ENCODE results near the gene FLCN. TPM values are rescaled to one million over a fixed set of nuclear protein-coding genes. Genes with fewer than 3 reads are reported as not detected.

FLCN gene
- total RNA-seq, 1 experiment from 2014 or later: 38.8 TPM

DNA sequence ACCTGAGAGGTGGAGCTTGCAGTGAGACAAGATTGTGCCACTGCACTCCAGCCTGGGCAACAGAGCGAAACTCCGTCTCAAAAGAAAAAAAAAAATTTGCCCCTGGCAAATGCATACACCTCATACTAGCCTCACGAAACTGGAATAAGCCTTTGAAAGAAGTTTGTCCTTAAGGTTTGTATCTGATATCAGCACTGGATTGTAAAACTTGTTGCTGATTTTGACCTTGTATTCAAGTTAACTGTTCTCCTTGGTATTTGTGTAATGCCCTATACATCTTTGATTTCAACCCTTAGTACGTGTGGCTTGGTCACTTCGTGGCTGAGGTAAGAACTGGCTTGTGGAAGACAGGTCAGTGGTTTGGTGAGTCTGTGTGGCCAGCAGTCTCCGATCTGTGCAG is 6.2 kb upstream of the FLCN start:
- H3K27ac ChIP-seq: no peak overlapping the region
- TF ChIP-seq, protein P1, sequence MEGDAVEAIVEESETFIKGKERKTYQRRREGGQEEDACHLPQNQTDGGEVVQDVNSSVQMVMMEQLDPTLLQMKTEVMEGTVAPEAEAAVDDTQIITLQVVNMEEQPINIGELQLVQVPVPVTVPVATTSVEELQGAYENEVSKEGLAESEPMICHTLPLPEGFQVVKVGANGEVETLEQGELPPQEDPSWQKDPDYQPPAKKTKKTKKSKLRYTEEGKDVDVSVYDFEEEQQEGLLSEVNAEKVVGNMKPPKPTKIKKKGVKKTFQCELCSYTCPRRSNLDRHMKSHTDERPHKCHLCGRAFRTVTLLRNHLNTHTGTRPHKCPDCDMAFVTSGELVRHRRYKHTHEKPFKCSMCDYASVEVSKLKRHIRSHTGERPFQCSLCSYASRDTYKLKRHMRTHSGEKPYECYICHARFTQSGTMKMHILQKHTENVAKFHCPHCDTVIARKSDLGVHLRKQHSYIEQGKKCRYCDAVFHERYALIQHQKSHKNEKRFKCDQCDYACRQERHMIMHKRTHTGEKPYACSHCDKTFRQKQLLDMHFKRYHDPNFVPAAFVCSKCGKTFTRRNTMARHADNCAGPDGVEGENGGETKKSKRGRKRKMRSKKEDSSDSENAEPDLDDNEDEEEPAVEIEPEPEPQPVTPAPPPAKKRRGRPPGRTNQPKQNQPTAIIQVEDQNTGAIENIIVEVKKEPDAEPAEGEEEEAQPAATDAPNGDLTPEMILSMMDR (conservative IDR thresholded peaks at IDR 0.05): no peak
- no peak for TF ChIP-seq EZH2 (IDR thresholded peaks at IDR 0.05; ENCODE audit: low read depth)
- intact Hi-C loops (cut with micrococcal nuclease; ENCODE audit: unreplicated experiment): no loop called here
- no peak for DNase-seq
- BruUV-seq (replicated peaks): no TSS peak
- H3F3A ChIP-seq (ENCODE audit: insufficient read depth, low read depth): peaks cover 17% of the 10 kb centered on the region
- H2AFZ ChIP-seq: no peak overlapping the region
- H3K79me2 ChIP-seq (ENCODE audit: low read depth): no peaks in the 10 kb centered on the region
- CTCF ChIA-PET: interaction anchor here (0.7 kb wide), 1 partner anchor 149 kb away, joined by 3 read pairs; no protein-coding TSS in a partner anchor
- H3K4me3 ChIP-seq: no peak overlapping the region
- H4K20me1 ChIP-seq (ENCODE audit: insufficient read depth): 0 out of 2 replicates have a peak, but pooled peaks cover 7% of the 10 kb centered on the region
- no peaks in the 10 kb centered on the region for H3K27me3 ChIP-seq (ENCODE audit: insufficient read depth, low read depth)
- H3K4me1 ChIP-seq (replicated peaks; ENCODE audit: insufficient read depth): peaks cover 6% of the 10 kb centered on the region; the same call in 1 of the 2 replicates
- peaks cover 22% of the 10 kb centered on the region; the same call in 1 of the 2 replicates for H3K36me3 ChIP-seq (ENCODE audit: low read depth)
- H3K9me3 ChIP-seq (ENCODE audit: insufficient read depth, low read depth): no peaks in the 10 kb centered on the region
- no peak overlapping the region for H3K4me2 ChIP-seq
- POLR2A ChIA-PET (ENCODE audit: unreplicated experiment): no interaction called here
- no peaks in the 10 kb centered on the region for H3K9me2 ChIP-seq (ENCODE audit: insufficient read depth)

- no peaks in the 10 kb centered on the region for H3K9me2 ChIP-seq (ENCODE audit: insufficient read depth)
- peaks cover 8% of the 10 kb centered on the region; the same call in 1 of the 2 replicates for H3K4me1 ChIP-seq (replicated peaks; ENCODE audit: insufficient read depth)
- no peak overlapping the region for H3K4me3 ChIP-seq
- intact Hi-C loops (cut with micrococcal nuclease; ENCODE audit: unreplicated experiment): no loop called here
- TF ChIP-seq EZH2 (IDR thresholded peaks at IDR 0.05; ENCODE audit: low read depth): no peak
- TF ChIP-seq, protein P1 (conservative IDR thresholded peaks at IDR 0.05): no peak
- H2AFZ ChIP-seq: no peak overlapping the region
- no peaks in the 10 kb centered on the region for H3K79me2 ChIP-seq (ENCODE audit: low read depth)
- BruUV-seq (replicated peaks): no TSS peak
- H3F3A ChIP-seq (ENCODE audit: insufficient read depth, low read depth): peaks cover 16% of the 10 kb centered on the region
- H3K4me2 ChIP-seq: no peak overlapping the region
- POLR2A ChIA-PET (ENCODE audit: unreplicated experiment): no interaction called here
- no peak overlapping the region for H3K27ac ChIP-seq
- peaks cover 15% of the 10 kb centered on the region; the same call in 1 of the 2 replicates for H3K36me3 ChIP-seq (ENCODE audit: low read depth)
- no peaks in the 10 kb centered on the region for H3K9me3 ChIP-seq (ENCODE audit: insufficient read depth, low read depth)
- H3K27me3 ChIP-seq (ENCODE audit: insufficient read depth, low read depth): no peaks in the 10 kb centered on the region
- CTCF ChIA-PET: interaction anchor here (0.5 to 0.7 kb wide), 2 partner anchors 15 to 148 kb away, joined by 3 to 6 read pairs; no protein-coding TSS in a partner anchor
- H4K20me1 ChIP-seq (ENCODE audit: insufficient read depth): 0 out of 2 replicates have a peak, but pooled peaks cover 7% of the 10 kb centered on the region
- DNase-seq: no peak
Measured at GRCh38 chr17:17242246-17242645, 5.3 kb upstream of the FLCN start.

DNA sequence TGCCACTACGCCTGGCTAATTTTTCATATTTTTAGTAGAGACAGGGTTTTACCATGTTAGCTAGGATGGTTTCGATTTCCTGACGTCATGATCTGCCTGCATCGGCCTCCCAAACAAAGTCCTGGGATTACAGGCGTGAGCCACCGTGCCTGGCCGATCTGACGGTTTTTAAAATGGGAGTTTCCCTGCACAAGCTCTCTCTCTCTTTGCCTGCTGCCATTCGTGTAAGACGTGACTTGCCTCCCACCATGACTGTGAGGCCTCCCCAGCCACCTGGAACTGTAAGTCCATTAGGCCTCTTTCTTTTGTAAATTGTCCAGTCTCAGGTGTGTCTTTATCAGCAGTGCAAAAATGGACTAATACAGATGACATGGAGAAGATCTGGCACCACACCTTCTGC is 4.7 kb upstream of the FLCN start:
- no peak overlapping the region for H3K4me2 ChIP-seq
- intact Hi-C loops (cut with micrococcal nuclease; ENCODE audit: unreplicated experiment): no loop called here
- CTCF ChIA-PET: interaction anchor here (0.5 kb wide), 1 partner anchor 15 kb away, joined by 6 read pairs; no protein-coding TSS in a partner anchor
- peaks cover 4% of the 10 kb centered on the region for H3K79me2 ChIP-seq (ENCODE audit: low read depth)
- H3K4me3 ChIP-seq: no peak overlapping the region
- H3K9me2 ChIP-seq (ENCODE audit: insufficient read depth): no peaks in the 10 kb centered on the region
- H3K9me3 ChIP-seq (ENCODE audit: insufficient read depth, low read depth): no peaks in the 10 kb centered on the region
- 0 out of 2 replicates have a peak, but pooled peaks cover 6% of the 10 kb centered on the region for H4K20me1 ChIP-seq (ENCODE audit: insufficient read depth)
- no peak for TF ChIP-seq EZH2 (IDR thresholded peaks at IDR 0.05; ENCODE audit: low read depth)
- TF ChIP-seq, protein P1 (conservative IDR thresholded peaks at IDR 0.05): no peak
- BruUV-seq (replicated peaks): no TSS peak
- no peaks in the 10 kb centered on the region for H3K27me3 ChIP-seq (ENCODE audit: insufficient read depth, low read depth)
- H3K4me1 ChIP-seq (replicated peaks; ENCODE audit: insufficient read depth): peaks cover 8% of the 10 kb centered on the region; the same call in 1 of the 2 replicates
- POLR2A ChIA-PET (ENCODE audit: unreplicated experiment): no interaction called here
- no peak for DNase-seq
- H2AFZ ChIP-seq: no peak overlapping the region
- peaks cover 10% of the 10 kb centered on the region for H3F3A ChIP-seq (ENCODE audit: insufficient read depth, low read depth)
- peaks cover 9% of the 10 kb centered on the region; the same call in 1 of the 2 replicates for H3K36me3 ChIP-seq (ENCODE audit: low read depth)
- H3K27ac ChIP-seq: no peak overlapping the region

Data from PC-9 (cell line).